Left kidney (tissue), 2 donors: ENCODE data around the gene GSN. TPM values are rescaled to one million over a fixed set of nuclear protein-coding genes. Genes with fewer than 3 reads are reported as not detected.

Experiments used
- DNase-seq: peaks from one replicate; pipeline ENCODE4 v3.0.0-alpha.2; 2013
- polyA plus RNA-seq: library from polyadenylated mRNA; unstranded; fragments of 120-200 nt; gene quantifications from one replicate; pipeline ENCODE4 v1.2.1, GENCODE V29; 2013; ENCODE audit not compliant: insufficient read length

GSN gene
- polyA plus RNA-seq, 1 donor: 161 TPM

DNA sequence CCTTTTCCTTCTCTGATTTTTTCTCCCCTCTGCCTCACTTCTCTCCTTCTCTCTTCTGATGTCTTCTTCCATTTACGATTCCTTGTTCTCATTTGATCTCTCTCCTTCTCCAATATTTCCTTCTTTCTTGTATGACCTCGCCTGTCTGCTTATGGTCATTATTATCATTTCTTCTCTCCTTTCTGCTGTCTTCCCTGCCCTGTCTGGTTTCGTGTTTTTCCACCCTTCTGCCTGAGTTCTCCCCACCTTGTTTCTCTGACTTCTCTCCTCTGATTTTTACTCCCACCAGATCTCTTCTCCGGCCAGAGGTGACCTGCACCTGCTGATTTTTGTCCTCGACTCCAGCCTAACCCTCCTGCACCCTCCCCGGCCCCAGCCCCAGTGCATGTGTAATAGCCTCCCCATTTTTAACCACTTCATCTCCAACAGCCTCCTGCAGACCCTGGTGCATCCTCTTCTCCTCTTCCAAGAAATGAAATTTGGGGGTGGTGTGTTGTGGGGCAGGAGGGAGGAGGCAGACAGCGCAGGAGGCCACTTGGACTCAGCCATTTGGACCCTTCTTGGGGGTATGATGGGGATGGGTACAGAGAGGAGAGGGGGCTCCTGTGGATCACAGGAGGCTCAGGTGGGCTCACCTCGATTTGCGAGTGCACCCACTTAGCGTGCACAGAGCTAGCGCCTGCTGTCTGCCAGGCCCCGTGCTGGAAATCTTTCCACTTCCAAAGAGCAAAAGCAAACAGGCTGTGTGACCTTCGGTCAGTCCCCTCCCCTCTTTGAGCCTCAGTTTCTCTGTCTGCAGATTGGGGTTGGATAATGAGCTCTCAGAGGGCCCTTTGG lies 32.5 kb downstream of the GSN start:
- DNase-seq: no peak

DNA sequence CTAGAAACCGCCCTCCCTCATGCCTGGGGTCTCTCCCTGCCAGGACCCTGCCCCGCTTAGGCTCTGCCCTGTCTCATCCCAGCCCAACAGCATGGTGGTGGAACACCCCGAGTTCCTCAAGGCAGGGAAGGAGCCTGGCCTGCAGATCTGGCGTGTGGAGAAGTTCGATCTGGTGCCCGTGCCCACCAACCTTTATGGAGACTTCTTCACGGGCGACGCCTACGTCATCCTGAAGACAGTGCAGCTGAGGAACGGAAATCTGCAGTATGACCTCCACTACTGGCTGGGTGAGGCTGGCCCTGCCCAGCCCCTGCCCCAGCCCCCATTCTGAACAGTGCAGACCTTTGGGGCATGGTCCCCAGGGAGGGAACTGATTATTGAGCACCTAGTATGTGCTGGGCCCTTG lies 33.9 kb downstream of the GSN start:
- no peak for DNase-seq

DNA sequence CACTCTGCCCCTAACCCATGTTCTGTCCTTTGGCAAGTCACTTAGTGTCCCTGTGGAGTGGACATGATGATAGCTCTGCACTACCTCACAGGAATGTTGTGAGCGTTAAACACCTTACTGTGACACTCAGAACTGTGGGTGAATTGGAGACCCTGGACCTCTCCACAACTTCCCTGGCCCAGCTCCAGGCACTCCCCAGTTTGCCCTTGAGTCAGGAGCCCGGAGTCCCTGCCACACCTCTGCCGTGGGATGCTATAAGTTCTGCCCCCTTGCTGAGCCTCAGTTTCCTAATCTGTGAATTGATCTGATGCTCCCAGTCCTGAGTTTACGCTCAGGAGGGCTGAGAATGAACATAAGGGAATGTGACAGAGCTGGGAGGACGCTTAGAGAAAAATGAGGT lies 34.4 kb downstream of the GSN start:
- no peak for DNase-seq

DNA sequence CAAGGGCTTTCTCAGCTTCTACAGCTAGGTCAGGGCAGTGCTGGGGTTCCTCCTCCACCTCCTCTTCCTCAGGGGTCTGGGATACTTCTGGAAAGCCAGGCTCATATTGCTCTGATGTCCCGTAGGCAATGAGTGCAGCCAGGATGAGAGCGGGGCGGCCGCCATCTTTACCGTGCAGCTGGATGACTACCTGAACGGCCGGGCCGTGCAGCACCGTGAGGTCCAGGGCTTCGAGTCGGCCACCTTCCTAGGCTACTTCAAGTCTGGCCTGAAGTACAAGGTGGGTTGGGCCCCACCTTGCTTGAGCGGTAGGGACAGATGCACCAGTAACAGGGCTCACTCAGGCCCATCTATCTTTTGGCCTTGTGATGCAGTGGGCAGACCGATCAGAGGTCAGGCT lies 34.8 kb downstream of the GSN start:
- no peak for DNase-seq

DNA sequence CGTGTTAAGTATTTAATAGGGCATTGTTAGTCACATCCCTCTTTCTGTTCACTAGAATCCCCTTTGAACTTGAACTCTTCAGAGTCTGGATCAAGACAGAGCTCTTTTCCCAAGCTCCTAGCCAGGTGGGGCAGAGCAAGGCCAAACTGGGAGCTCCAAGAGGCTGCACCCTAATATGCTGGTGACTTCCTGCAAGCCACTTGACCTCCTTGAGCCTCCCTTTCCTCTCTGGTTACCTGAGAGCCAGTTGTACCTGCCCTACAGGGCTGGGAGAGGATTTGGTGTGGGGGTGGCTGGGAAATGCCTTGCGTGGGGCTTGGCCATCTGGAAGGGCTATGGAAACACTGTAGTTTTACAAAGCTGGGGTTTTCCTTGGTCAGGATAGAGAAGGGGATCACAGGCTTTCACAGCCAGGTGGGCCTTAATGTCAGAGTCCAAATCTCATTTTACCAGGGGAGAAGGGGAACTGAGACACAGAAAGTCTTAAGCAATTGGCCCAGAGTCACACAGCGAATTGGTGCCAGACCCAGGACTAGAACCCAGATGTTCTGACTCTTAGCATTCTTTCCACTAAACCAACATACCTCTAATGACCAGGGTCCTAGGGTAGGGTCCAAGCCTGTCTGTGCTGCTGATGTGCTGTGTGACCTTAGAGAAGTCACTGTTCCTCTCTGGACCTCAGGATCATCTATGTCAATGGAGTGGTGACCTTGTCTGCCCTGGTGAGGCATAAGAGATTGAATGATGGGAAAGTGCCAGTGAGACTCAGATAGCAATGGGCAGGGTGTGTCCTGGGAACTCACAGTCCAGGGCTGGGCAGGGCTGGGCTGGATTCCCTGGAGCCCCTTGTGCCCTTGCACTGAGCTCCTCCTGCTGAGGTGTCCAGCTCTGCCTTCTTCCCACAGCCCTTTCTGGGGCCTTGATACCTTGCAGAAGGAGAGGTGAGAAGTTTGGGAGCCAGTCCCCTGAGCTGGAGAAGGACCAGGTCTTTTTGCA lies 35.8 kb downstream of the GSN start:
- DNase-seq: no peak

DNA sequence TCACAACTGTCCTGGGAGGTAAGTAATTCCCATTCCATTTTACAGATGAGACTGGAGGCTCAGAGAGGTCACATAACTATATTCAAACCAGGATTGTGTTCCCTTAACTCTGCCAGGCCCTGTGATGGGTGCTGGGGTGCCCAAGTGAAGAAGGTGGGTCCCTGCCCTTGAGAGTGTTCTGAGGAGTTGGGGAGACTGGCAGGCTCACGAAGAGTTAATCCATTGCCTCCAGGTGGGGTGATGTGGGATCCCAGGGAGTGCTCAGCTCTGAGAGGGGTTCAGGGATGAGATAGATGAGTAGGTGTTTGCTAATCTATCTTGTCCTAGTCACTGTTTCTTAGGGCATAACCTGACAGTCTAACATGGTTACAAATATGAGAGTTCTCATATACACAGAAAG lies 36.7 kb downstream of the GSN start:
- DNase-seq: no peak

DNA sequence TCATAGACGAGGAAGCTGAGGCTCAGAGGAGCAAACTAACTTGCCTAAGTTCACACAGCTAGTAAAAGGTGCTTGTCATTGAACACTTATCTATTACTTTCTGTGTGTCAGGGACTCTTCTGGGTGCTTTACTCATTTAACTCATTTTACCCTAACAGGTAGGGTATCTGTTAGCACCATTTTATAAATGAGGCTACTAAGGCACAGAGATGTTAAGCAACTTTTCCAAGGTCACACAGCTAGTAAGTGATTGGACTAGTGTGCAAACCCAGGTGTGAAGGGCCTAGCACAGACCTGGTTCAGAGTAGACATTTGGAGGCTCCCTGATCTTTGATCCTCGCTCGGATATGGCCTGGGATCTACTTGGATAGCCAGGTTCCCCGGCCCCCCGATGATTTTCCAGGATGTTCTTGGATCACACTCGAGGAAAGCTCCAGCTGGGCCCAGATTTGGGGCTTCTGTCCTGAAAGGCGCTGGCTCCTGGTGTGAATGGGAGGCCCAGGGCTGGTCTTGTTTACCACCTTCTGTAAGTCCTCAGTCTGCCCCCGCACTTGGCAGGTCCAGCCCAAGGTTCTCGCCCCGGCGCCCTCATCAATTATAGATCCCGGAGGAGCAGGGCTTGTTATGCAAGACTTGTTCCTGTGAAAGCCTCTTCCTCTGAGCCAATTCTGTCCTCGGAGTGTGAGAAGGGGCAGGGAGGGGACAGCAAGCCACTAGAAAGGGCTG lies 37.5 kb downstream of the GSN start:
- DNase-seq: no peak

DNA sequence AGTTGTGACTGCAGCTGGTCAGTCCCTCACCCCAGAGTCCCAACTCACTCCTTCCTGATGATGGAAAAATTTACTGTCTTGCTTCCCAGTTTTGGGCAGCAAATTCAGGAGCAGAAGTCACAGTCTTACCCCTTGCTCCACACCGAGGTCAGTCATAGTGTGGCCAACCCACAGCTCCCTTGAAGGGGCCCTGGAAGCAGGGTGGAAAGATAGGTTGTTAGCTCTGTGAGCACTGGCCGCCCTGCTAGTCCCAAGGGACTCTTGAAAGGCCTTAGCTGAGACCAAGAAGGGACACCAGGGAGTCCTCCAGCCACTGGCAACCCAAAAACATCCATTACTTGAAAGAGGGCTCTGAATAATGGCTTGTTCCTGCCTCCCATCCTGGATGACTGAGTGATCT lies 40.0 kb downstream of the GSN start:
- no peak for DNase-seq

DNA sequence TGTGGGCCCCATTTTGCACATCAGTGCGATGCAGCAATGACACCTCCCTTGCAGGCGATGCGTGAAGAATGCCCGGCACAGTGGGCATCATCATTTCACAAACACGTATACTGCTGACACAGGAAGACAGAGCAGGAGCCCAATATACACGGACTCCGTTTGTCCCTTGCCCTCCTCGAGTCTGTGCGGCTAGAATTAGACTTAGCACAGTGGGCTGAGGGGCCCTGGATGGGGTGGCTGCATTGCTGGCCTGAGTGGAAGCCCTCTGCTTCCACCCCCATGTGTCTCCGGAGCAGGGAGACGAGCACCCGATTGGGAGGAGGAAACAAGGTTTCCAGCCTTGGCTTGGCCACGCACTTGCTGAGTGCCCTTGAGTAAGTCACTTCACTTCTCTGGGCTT lies 40.8 kb downstream of the GSN start:
- DNase-seq: no peak

DNA sequence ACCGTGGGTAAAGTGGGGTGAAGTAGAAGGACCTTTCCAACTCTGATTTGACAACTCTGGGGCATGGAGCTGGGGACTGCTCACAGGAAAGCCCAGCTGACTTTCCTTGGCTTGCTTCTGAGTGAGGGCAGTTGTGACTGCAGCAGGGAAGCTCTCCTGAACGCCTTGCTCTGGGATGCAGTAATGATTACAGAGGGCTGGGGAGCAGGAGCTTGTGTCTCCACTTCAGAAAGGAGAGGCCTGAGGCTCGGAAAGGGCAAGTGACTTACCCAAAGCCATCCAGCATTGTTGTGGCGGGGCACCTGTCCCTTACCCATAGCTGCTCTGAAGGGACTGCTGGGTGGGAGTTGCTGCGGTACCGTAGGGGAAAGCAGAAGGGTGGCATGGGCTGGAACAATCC lies 41.2 kb downstream of the GSN start:
- DNase-seq: no peak

DNA sequence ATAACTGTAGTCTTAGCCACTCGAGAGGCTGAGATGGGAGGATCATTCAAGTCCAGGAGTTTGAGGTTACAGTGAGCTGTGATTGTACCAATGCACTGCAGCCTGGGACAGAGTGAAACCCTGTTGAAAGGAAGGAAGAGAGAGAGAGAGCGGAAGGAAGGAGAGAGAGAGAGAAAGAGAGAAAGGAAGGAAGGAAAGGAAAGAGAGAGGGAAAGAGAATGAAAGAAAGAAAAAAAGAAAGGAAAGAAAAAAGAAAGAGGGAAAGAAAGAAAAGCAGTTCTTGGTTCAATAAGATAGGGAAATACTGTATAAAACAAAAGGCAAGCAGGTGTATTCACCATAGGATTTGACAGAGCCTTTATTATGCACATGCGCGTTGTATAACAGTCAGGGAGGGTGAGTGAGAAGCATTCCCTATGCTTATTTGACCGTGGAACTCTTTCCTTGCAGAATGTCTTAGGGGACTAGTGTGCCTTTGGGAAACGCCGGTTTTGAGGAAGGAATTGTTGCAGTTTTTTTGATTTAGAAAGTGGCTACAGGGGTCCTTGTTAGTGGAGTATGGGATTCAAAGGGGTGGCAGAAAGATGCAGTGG lies 42.0 kb downstream of the GSN start:
- DNase-seq: no peak

DNA sequence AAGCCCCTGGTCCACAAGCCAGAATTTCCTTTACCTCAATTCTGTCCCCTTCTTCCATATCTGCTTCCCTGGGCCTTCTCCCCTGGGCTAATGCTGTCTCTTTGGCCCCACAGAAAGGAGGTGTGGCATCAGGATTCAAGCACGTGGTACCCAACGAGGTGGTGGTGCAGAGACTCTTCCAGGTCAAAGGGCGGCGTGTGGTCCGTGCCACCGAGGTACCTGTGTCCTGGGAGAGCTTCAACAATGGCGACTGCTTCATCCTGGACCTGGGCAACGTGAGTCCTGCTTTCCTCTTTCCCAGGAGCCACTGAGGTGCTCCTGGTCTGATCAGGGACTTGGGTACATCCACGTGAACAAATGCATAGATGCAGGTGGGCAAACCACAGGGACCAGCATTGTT lies 42.6 kb downstream of the GSN start:
- DNase-seq: no peak

DNA sequence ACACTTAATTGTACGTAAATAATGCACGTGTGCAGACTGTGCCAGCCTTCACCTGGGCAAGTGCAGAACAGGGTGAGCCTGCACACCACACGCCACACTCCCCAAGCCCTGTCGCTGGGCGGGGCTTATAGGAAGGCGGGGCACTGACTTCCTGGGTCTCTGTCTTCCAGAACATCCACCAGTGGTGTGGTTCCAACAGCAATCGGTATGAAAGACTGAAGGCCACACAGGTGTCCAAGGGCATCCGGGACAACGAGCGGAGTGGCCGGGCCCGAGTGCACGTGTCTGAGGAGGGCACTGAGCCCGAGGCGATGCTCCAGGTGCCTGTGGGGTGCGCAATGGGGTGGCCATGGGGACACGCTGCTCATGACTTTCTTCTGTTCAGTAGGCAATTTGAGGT lies 44.2 kb downstream of the GSN start:
- no peak for DNase-seq

DNA sequence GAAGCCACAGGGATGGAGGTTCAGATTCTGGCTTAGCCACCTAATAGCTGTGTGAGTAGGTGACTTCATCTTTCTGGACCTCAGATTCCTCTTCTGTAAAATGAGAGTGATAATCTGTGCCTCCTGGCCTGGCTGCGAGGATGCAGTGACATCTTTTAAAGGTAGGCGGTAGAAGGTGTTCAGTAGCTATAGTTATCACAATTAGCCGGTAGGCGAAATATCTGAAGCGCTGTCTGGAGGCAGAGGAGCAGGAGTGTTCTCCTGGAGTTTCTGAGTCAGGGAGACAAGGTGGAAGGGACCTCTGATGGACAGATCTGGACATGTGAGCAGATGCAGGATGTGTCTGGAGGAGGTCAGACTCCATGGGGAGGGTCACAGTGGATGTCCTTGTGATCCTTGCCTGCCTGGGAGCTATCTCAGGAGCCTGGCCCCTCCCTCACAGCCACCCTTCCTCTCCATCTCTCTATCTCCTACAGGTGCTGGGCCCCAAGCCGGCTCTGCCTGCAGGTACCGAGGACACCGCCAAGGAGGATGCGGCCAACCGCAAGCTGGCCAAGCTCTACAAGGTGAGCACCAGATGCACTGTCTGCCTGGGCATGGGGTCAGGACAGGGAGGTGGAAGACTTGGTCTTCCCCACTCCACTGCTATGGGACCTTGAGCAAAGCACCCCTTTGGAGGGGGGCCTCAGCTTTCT lies 45.6 kb downstream of the GSN start:
- no peak for DNase-seq

DNA sequence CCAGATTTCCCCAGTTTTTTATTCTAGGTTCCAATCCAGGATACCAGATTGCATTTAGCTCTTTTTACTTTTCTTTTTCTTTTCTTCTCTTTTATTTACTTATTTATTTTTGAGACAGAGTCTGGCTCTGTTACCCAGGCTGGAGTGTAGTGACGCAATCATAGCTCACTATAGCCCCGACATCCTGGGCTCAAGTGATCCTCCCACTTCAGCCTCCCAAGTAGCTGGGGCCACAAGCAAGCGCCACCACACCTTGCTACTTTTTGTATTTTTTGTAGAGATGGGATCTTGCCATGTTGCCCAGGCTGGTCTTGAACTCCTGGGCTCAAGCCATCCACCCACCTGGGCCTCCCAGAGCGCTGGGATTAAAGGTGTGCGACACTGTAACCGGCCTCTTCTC lies 48.4 kb downstream of the GSN start:
- no peak for DNase-seq

DNA sequence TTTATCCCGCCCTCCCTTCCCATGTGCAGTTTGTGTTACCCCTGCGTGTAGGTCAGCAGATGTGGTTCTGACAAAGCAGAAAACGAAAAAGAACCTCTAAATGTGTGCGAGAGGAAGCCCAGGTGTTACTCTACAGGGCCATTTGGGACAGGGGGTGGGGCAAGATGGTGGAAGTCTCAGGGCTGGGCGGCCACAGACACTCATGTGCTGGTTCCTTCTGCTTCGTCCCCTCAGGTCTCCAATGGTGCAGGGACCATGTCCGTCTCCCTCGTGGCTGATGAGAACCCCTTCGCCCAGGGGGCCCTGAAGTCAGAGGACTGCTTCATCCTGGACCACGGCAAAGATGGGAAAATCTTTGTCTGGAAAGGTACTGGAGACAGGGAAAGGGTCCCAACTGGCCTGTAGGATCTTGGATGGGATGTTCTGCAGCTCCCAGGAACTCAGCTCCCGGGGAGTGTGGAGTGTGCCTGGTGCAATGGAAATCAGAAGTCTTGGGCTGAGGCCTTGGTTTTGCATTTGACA lies 49.0 kb downstream of the GSN start:
- no peak for DNase-seq

DNA sequence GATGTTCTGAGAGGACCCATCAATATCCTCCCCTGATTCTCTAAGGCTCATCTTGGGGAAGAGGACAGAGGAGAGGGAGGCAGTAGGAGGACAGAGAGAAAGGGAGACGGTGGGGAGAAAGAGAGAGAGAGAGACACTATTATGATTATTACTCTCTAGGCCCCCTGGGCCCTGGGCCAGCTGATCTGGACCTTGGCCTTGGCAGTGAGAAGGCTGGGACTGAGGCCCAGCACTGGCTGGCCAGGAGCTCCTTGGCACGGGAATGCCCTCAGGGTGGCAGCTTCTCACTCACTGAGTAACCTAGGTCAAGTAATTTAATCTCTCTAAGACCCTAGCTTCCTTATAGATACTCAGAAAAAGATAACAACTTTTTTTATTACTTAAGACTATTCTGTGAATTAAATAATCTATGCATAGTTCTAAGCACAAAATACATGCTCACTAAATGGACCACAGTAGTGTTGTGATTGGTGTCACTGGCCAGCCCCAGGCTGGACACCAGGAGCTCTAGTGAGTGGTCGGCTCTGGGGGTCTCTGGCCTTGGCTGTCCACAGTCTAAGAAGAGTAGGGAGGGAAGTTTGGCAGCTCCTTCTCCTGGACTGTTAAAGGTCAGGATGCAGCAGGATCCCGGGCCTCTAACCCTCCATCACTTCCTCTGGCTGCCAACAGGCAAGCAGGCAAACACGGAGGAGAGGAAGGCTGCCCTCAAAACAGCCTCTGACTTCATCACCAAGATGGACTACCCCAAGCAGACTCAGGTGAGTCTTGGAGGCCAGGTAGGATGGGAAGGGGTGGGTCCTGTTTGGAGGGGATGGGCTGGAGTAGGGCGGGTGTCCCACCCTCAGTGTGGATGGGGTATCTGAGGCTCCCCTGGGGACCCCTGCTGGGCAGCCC lies 50.0 kb downstream of the GSN start:
- no peak for DNase-seq

DNA sequence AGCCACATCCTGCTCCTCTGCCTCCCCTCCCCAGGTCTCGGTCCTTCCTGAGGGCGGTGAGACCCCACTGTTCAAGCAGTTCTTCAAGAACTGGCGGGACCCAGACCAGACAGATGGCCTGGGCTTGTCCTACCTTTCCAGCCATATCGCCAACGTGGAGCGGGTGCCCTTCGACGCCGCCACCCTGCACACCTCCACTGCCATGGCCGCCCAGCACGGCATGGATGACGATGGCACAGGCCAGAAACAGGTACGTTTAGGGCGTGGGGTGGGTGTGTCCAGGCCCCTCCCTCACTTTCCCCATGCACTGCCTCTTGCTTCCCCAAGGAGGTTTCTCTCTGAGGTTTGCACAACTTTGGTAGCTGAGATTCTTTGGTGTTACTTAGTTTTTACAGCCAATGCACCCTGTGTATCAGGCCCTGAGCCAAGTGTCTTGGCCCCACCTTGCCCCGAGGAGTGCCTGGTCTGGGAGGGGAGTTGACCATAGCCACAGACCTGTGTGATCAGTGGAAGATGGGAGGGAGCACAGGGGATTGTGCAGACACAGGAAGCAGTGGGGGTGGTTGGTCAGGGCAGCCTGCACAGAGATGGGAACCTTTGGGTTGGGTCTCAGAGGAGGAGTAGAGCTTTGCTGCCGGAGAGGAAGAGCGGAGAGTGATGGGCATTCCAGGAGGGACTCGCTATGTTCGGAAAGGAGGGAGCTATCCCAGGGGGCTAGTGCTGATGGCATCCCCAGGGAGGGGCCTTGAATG lies 50.8 kb downstream of the GSN start:
- no peak for DNase-seq

DNA sequence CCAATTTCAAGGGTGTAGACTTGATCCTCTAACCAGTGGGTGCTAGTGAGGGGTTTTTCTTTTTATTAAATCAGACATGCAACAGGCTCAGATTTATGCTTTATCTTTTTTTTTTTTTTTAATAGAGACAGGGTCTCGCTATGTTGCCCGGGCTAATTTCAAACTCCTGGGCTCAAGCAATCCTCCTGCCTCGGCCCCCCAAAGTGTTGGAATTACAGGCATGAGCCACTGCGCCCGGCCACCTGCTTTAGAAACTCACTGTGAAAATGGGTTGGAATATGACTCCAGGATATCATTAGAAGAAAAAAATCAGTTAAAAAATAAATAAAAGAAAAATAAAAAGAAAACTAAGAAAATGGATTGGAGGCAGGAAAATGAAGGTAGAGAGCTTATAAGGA lies 51.4 kb downstream of the GSN start:
- DNase-seq: no peak
